Mesodermal cell (in vitro differentiated cells): ENCODE data around the gene WNT7A.

Experiments used
- H3K27ac ChIP-seq: 2 replicates; pipeline ENCODE4 v1.7.0; 2013; ENCODE audit warnings: mild to moderate bottlenecking, low read depth, low read length, moderate library complexity; ENCODE audit not compliant: severe bottlenecking
- H3K36me3 ChIP-seq: 2 replicates; pipeline ENCODE4 v1.7.1; 2013; ENCODE audit warnings: mild to moderate bottlenecking, low read length, moderate library complexity; ENCODE audit not compliant: control insufficient read depth, insufficient read depth
- H3K4me1 ChIP-seq: one replicate; pipeline ENCODE4 v1.7.1; 2013; ENCODE audit warnings: mild to moderate bottlenecking, low read length; ENCODE audit not compliant: insufficient read depth, control insufficient read depth, poor library complexity, severe bottlenecking
- H3K4me3 ChIP-seq: 2 replicates; pipeline ENCODE4 v1.7.0; 2013; ENCODE audit warnings: low read length, control low read depth, mild to moderate bottlenecking; ENCODE audit not compliant: insufficient read depth, poor library complexity, severe bottlenecking; ENCODE audit errors: extremely low read depth
- H3K9me3 ChIP-seq: 2 replicates; pipeline ENCODE4 v1.7.1; 2013; ENCODE audit warnings: mild to moderate bottlenecking, low read length, moderate library complexity; ENCODE audit not compliant: control insufficient read depth
- WGBS, 2 experiments: methylation state at CpG; one replicate each; pipeline ENCODE4 v1.1.5; 2013; ENCODE audit warnings: missing lambda C conversion rate in 2 of 2; ENCODE audit not compliant: insufficient coverage in 2 of 2; 5-methylcytosine and 5-hydroxymethylcytosine counted together

WNT7A gene

GRCh38 chr3:13791198-13792050, 88.4 kb downstream of the WNT7A start:
- Histone ChIP-seq H3K36me3 (no peaks in the 10 kb centered on the region), H3K27ac (no peak overlapping the region), H3K9me3 (no peaks in the 10 kb centered on the region), H3K4me1 (no peaks in the 10 kb centered on the region), H3K4me3 (no peak overlapping the region)
- 77 to 89% methylated on average over 7 to 8 of the region's 14 CpGs for WGBS, 2 experiments

DNA sequence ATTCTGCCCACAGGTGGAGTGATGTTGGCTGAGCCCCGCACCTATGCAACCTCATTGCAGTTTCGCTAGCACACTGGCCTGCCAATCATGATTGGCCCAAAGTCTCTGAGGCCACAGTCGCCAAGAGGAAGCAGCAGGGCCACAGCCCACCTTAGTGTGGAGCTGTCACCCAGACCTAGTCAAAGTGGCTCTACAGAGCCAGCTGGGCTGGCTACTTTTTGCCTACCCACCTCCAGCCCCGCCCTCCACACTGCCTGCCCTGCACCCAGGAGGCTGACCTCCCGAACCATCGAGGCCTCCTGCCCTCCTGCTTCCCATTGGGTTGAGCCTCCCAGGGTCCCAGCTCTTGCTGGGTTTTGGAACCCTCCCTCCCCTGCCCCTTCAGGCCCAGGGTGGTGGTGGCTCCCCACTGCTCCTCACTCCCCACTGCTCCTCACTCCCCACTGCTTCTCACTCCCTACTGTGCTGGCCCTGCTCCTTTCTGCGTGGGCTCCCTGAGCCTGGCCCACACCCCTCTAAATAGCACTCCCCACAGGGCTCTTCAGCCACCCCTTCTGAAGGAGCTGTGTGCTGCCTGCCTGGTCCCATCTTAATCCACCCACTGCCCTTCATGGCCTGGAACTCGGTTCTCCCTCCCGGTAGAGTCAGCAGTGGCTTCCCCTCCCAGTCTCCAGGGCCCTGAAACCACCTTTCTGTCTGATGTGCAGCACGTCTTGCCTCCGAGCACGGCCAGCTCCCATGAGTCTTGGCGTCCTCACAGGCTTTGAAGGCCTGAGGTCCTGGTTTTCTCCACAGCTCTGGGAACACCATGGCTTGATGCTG, 89.3 kb downstream of the WNT7A start:
- Histone ChIP-seq H3K9me3 (no peaks in the 10 kb centered on the region), H3K27ac (no peak overlapping the region), H3K4me1 (no peaks in the 10 kb centered on the region), H3K36me3 (no peaks in the 10 kb centered on the region), H3K4me3 (no peak overlapping the region)
- 86 to 93% methylated on average over 9 to 13 of the region's 13 CpGs for WGBS, 2 experiments

DNA sequence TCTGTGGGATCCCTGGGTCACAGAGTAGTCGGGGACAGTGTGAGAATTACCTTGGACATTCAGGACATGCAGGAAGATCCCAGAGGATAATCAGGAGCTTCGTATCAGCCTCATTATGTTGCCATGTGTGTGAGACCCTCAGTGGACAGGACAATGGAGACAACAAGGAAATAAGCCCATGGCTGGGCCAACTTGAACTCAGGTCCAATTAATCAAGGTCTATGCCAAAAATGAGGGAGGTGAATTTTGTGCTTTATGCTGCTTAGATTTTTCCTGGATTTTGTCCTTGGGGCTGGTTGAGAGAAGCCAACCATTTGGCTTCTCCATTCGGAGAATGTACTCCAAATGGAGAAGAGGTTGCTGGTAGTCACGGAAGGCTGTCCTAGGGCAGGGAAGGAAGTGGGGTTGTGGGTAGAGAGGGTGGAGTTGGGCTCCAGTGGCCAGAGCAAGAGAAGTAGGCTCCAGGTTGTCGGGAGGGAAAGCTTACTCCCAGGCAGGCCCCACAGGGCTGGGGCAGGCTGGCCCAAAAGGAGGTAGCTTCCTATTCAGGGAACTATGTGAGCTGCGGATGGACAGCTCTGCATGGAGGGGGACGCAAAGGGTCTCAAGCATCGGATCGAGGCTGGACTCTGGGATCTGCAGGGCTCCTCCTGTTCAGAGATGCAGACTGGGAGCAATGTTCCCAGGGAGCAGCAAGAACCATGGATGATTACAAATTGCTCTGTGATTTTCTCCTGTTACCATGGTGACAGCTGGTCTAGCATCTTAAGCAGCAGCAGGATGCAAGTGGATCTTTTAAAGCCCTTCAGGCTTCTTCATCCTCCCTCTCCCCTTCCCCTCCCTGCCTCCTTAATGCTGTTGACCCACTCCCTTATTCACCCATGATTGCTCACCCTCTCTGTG, 91.1 kb downstream of the WNT7A start:
- H3K36me3 ChIP-seq, result no peaks in the 10 kb centered on the region
- H3K4me3 ChIP-seq, result no peak overlapping the region
- no peaks in the 10 kb centered on the region for H3K4me1 ChIP-seq
- no peak overlapping the region for H3K27ac ChIP-seq
- WGBS, 2 experiments, result 82 to 91% methylated on average over 9 of the region's 9 CpGs
- no peaks in the 10 kb centered on the region for H3K9me3 ChIP-seq

DNA sequence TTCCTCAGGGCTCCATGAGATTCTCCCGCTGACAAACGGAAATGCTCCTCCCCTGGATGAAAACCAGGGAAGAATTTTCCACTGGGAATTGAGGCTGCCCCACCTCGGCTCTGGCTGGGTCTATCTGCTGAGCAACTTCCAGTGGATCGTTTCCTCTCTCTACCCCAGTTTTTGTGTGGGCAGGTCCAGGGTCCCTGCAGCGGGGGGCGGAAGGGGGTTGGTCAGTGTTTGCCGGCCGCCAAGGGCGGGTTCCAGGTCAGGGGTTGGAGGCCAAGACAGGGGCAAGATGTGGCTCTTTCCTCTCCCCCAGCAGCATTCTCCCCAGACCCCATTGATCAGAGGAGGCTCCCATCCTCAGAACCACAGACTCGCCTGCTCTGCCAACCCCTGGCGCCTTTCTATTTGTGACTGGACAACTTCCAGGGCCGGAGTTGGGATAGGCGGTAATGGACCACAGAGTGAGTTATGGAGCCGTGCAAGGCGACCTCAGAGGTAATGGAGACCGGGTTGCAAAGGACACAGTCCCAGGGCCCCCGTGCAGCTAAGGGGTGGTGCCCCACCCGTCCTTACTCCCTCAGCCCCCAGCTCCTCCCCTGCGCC, 92.2 kb downstream of the WNT7A start:
- WGBS, 2 experiments, result 70 to 77% methylated on average over 14 to 17 of the region's 19 CpGs
- Histone ChIP-seq H3K27ac (no peak overlapping the region), H3K36me3 (no peaks in the 10 kb centered on the region), H3K4me3 (no peak overlapping the region), H3K9me3 (no peaks in the 10 kb centered on the region), H3K4me1 (no peaks in the 10 kb centered on the region)

GRCh38 chr3:13786811-13787210, 93.1 kb downstream of the WNT7A start:
- 93 to 99% methylated on average over 8 of the region's 10 CpGs for WGBS, 2 experiments
- no peaks in the 10 kb centered on the region for H3K4me1 ChIP-seq
- H3K27ac ChIP-seq, result no peak overlapping the region
- H3K9me3 ChIP-seq, result no peaks in the 10 kb centered on the region
- no peak overlapping the region for H3K4me3 ChIP-seq
- no peaks in the 10 kb centered on the region for H3K36me3 ChIP-seq

DNA sequence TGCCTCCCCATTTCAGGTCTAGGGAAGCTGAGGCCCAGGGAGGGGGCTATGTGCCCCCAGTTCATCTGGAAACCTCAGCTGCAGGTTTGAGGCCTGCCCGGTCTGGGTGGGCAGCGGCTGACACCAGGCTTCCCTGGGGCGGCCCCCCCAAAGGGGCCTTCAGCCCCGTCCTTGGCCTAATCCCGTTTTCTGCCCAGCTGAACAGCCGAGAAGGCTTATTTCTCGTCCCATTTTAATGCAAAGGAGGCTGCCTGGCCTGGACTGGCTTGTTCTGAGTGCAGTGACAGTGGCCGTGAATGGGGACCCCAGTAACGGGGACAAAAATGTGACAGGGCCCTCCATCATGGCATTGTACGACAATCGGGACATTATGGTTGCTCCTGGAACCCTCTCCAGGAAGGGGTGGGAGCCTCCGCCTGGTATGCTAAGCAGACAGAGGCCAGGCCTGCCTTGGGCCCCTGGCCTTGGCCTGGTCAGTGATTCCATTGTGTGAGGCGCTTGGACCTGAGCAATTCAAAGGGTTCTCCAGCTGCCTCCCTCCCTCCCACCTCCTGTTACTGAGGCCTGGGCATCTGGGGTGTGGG, 93.9 kb downstream of the WNT7A start:
- Histone ChIP-seq H3K4me1 (peaks cover 2% of the 10 kb centered on the region), H3K27ac (no peak overlapping the region), H3K36me3 (no peaks in the 10 kb centered on the region), H3K4me3 (no peak overlapping the region), H3K9me3 (no peaks in the 10 kb centered on the region)
- 80 to 84% methylated on average over 13 of the region's 13 CpGs for WGBS, 2 experiments

GRCh38 chr3:13785351-13785750, 94.5 kb downstream of the WNT7A start:
- H3K27ac ChIP-seq, result no peak overlapping the region
- H3K9me3 ChIP-seq, result no peaks in the 10 kb centered on the region
- 48 to 55% methylated on average over 7 of the region's 7 CpGs for WGBS, 2 experiments
- no peak overlapping the region for H3K4me3 ChIP-seq
- no peaks in the 10 kb centered on the region for H3K36me3 ChIP-seq
- H3K4me1 ChIP-seq, result peaks cover 4% of the 10 kb centered on the region

DNA sequence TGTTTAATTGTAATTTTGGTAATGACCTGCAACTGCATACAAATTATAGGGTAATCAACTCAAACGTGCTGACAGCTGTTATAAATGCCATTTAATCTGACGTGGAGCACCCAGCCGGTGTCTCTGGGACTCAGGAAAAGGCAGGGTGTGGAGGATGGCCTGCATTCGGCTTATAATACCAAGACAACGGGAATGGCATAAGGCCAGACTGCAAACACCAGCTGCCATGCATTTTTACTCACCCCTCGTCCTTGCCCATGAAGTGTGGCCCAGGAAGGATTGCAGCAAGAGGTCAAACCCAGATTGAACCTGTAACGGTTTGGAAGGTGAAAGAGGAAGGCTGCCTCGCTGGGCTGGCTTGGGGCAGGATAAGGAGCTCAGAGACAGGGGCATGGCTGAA, 96.4 kb downstream of the WNT7A start:
- no peak overlapping the region for H3K27ac ChIP-seq
- H3K4me3 ChIP-seq, result no peak overlapping the region
- no peaks in the 10 kb centered on the region for H3K36me3 ChIP-seq
- WGBS, 2 experiments, result 86 to 91% methylated on average over 6 to 8 of the region's 8 CpGs
- H3K9me3 ChIP-seq, result no peaks in the 10 kb centered on the region
- H3K4me1 ChIP-seq, result peaks cover 4% of the 10 kb centered on the region

GRCh38 chr3:13782501-13782900, 97.4 kb downstream of the WNT7A start:
- 75 to 82% methylated on average over 6 to 11 of the region's 11 CpGs for WGBS, 2 experiments
- no peaks in the 10 kb centered on the region for H3K9me3 ChIP-seq
- no peak overlapping the region for H3K4me3 ChIP-seq
- H3K27ac ChIP-seq, result no peak overlapping the region
- H3K36me3 ChIP-seq, result no peaks in the 10 kb centered on the region
- peaks cover 4% of the 10 kb centered on the region for H3K4me1 ChIP-seq

DNA sequence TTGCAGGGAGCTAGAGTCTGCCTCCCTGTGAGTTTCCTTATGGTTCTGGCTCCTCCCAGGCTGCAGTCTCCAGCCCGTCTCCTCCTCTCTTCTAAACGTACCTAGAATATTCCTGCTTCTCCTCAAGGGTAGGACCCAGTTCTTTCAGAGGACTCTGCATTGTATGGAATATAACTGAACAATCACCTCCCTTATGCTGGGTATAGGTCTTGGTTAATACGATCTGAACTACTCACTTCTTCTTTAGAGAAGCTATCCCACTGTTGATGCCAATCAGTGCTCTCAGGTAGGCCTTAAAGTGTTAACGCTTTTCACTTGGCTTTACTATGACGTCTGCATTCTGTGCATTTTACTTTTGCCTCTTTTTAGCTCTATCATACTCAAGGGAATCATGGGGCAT, 98.5 kb downstream of the WNT7A start:
- Histone ChIP-seq H3K9me3 (no peaks in the 10 kb centered on the region), H3K27ac (no peak overlapping the region), H3K4me1 (peaks cover 4% of the 10 kb centered on the region), H3K36me3 (no peaks in the 10 kb centered on the region), H3K4me3 (no peak overlapping the region)
- WGBS, 2 experiments, result 87 to 88% methylated on average over 3 to 5 of the region's 5 CpGs
